ENCODE measurements around the gene CSF1R.

Gene CSF1R

GRCh38 chr5:150120617-150121447 lies 34.5 kb upstream of the CSF1R start:
- DNase-seq: no peak

GRCh38 chr5:150120062-150120441 lies 33.7 kb upstream of the CSF1R start:
- DNase-seq: no peak

- DNase-seq: no peak
These were observed 33.2 kb upstream of the CSF1R start for GRCh38 chr5:150119421-150120061.

GRCh38 chr5:150118561-150119229 lies 32.3 kb upstream of the CSF1R start:
- no peak for DNase-seq

GRCh38 chr5:150117945-150118560 lies 31.7 kb upstream of the CSF1R start:
- no peak for DNase-seq

GRCh38 chr5:150116667-150117400 lies 30.5 kb upstream of the CSF1R start:
- no peak for DNase-seq

GRCh38 chr5:150114773-150115408 lies 28.5 kb upstream of the CSF1R start:
- no peak for DNase-seq

- no peak for DNase-seq
These were observed 27.8 kb upstream of the CSF1R start for GRCh38 chr5:150114102-150114641.

GRCh38 chr5:150113047-150113744 lies 26.8 kb upstream of the CSF1R start:
- DNase-seq: no peak

GRCh38 chr5:150112201-150113046 lies 26.1 kb upstream of the CSF1R start:
- no peak for DNase-seq

GRCh38 chr5:150111122-150111521 lies 24.8 kb upstream of the CSF1R start:
- DNase-seq: no peak

- DNase-seq: no peak
These were observed 23.6 kb upstream of the CSF1R start for GRCh38 chr5:150109921-150110320.

GRCh38 chr5:150108711-150109514 lies 22.6 kb upstream of the CSF1R start:
- no peak for DNase-seq

- no peak for DNase-seq
These were observed 21.6 kb upstream of the CSF1R start for GRCh38 chr5:150107909-150108447.

- no peak for DNase-seq
These were observed 20.5 kb upstream of the CSF1R start for GRCh38 chr5:150106674-150107426.

- DNase-seq: no peak
These were observed 19.7 kb upstream of the CSF1R start for GRCh38 chr5:150105928-150106615.

GRCh38 chr5:150104550-150104870 lies 18.2 kb upstream of the CSF1R start:
- no peak for DNase-seq
